Aortic smooth muscle cell (primary cell): ENCODE measurements around the gene QSER1. TPM values are rescaled to one million over a fixed set of nuclear protein-coding genes. Genes with fewer than 3 reads are reported as not detected.

ENCODE experiments used
- total RNA-seq: library from RNA; depleted of rRNA; stranded (reverse); fragments of >200 nt; gene quantifications from 2 replicates; pipeline ENCODE4 v1.2.3, GENCODE V29; 2014

QSER1 gene
- 14.1 and 17.9 TPM in 2 replicates for total RNA-seq

GRCh38 chr11:32892355-32893092 lies at the start of gene QSER1:
QSER1 (plus strand) TSS chr11:32892811; CDS start chr11:32893126, 315 bp downstream.

GRCh38 chr11:33015621-33016551 lies 123.3 kb downstream of the QSER1 start, which contains the start of gene DEPDC7:
DEPDC7 (plus strand) TSS chr11:33015878; CDS start chr11:33015956, 78 bp downstream.

Other genes with a start within 250 kb of the QSER1 start
- not detected in 2 replicates for gene CCDC73, start 98.1 kb upstream of the QSER1 start, total RNA-seq
- gene PRRG4, start 62.9 kb upstream of the QSER1 start, total RNA-seq, result 0.06 and 0.13 TPM in 2 replicates
- 3.4 and 5.8 TPM in 2 replicates for gene DEPDC7, start 123.1 kb downstream of the QSER1 start, total RNA-seq
- gene TCP11L1, start 146.8 kb downstream of the QSER1 start, total RNA-seq, result 19.7 and 20.9 TPM in 2 replicates